K562 (cell line): ENCODE results near the gene SPEM2. TPM values are rescaled to one million over a fixed set of nuclear protein-coding genes. Genes with fewer than 3 reads are reported as not detected.

Source experiments
- ATAC-seq: fragments of 200-7000 bp; cut with Tn5 transposase; 3 replicates; pipeline ENCODE4 v1.9.1; 2020; ENCODE audit warnings: moderate library complexity
- BruUV-seq: library from RNA; stranded (reverse); fragments of 400-500 nt; replicated peaks from 2 replicates; lab custom pipeline; 2021; lab: Mats Ljungman, UMichigan
- CTCF ChIA-PET: fragments of 300-600 bp; formaldehyde crosslinking; extraction: SDS; loops from one replicate; lab custom pipeline; 2021; ENCODE audit warnings: low intra/inter-chr PET ratio; lab: Yijun Ruan, JAX
- POLR2A ChIA-PET: fragments of 300-600, 350-650 bp; sonication (Branson Sonifier 250); formaldehyde crosslinking; extraction: SDS; loops from one replicate; lab custom pipeline; 2021; ENCODE audit warnings: antibody characterized with exemption, inconsistent platforms; lab: Yijun Ruan, JAX
- DNase-seq, 4 experiments: peaks; one replicate each; pipeline versions ENCODE4 v3.0.0 to v3.0.0-alpha.2; 2011 to 2018; ENCODE audit warnings: low spot score in 3 of 4, mixed read lengths in 3 of 4; ENCODE audit errors: extremely low read depth in 1 of 4
- FAIRE-seq: peaks from 2 replicates; lab custom pipeline; 2011; peaks lifted over from hg19 to GRCh38; lab: Jason Lieb, UNC
- H2AFZ ChIP-seq: 2 replicates; pipeline ENCODE4 v1.6.0; 2011; ENCODE audit warnings: low read depth, low read length, control low read depth, inconsistent platforms
- H3K27ac ChIP-seq: fragments of 200-600 bp; 3 replicates; pipeline ENCODE4 v1.8.0; 2011; ENCODE audit warnings: low read depth, mild to moderate bottlenecking, control low read depth, inconsistent platforms, low read length, moderate library complexity, mixed read lengths; ENCODE audit errors: extremely low read depth
- H3K27me3 ChIP-seq, 2 experiments: fragments of 300-600 bp in 1 of 2; 2 replicates in 1 of 2; 3 replicates in 1 of 2; pipeline versions ENCODE4 v1.6.0 to v1.8.0; 2011; ENCODE audit warnings: inconsistent platforms in 2 of 2, low read length in 2 of 2, mild to moderate bottlenecking in 1 of 2, mixed read lengths in 1 of 2, moderate library complexity in 1 of 2; ENCODE audit not compliant: control insufficient read depth in 2 of 2, insufficient read depth in 2 of 2
- H3K36me3 ChIP-seq: fragments of 300-600 bp; 3 replicates; pipeline ENCODE4 v1.8.0; 2011; ENCODE audit warnings: mild to moderate bottlenecking, low read length, inconsistent platforms; ENCODE audit not compliant: control insufficient read depth, insufficient read depth
- H3K4me1 ChIP-seq, 2 experiments: fragments of 200-600 bp in 1 of 2; replicated peaks in 1 of 2; 2 replicates in 1 of 2; 3 replicates in 1 of 2; pipeline versions ENCODE4 v1.5.1 to v1.8.0; 2011; ENCODE audit warnings: inconsistent platforms in 2 of 2, low read length in 2 of 2, mild to moderate bottlenecking in 1 of 2, mixed read lengths in 1 of 2, moderate library complexity in 1 of 2; ENCODE audit not compliant: control insufficient read depth in 2 of 2, insufficient read depth in 2 of 2
- H3K4me2 ChIP-seq: 2 replicates; pipeline ENCODE4 v1.6.1; 2011; ENCODE audit warnings: low read length, control low read depth, inconsistent platforms, mixed read lengths; ENCODE audit not compliant: insufficient read depth
- H3K4me3 ChIP-seq: fragments of 200-600 bp; sonication (generic), shearing (Covaris generic); 2 replicates; pipeline ENCODE4 v1.5.1; 2016; ENCODE audit warnings: control low read depth, inconsistent platforms
- H3K79me2 ChIP-seq: fragments of 200-600 bp; 3 replicates; pipeline ENCODE4 v1.8.0; 2011; ENCODE audit warnings: low read length, inconsistent platforms; ENCODE audit not compliant: control insufficient read depth, insufficient read depth
- H3K9ac ChIP-seq, 2 experiments: 2 replicates each; pipeline versions ENCODE4 v1.6.0 to v1.6.1; 2011; ENCODE audit warnings: low read depth in 2 of 2, low read length in 2 of 2, control low read depth in 1 of 2, inconsistent platforms in 1 of 2, mild to moderate bottlenecking in 1 of 2, mixed read lengths in 1 of 2; ENCODE audit not compliant: insufficient read depth in 1 of 2
- H3K9me1 ChIP-seq: one replicate; pipeline ENCODE4 v1.6.0; 2011; ENCODE audit warnings: inconsistent platforms, mild to moderate bottlenecking, low read length, moderate library complexity; ENCODE audit not compliant: control insufficient read depth, insufficient read depth
- H3K9me3 ChIP-seq: replicated peaks from 2 replicates; pipeline ENCODE4 v1.5.1; 2011; ENCODE audit warnings: low read depth, low read length, inconsistent platforms; ENCODE audit not compliant: control insufficient read depth, insufficient read depth
- H4K20me1 ChIP-seq: replicated peaks from 2 replicates; pipeline ENCODE4 v1.6.1; 2011; ENCODE audit warnings: low read length, inconsistent platforms, mixed read lengths; ENCODE audit not compliant: control insufficient read depth, insufficient read depth
- ARNT ChIP-seq, 2 experiments: fragments of 450-650 bp; IDR thresholded peaks; 2 replicates each; pipeline ENCODE4 v1.6.1; 2016; ENCODE audit warnings: mild to moderate bottlenecking in 1 of 2
- EGR1 ChIP-seq: fragments of 450-650 bp; conservative IDR thresholded peaks from 2 replicates; pipeline ENCODE4 v1.6.1; 2017; ENCODE audit warnings: mild to moderate bottlenecking
- EP400 ChIP-seq: fragments of 450-650 bp; IDR thresholded peaks from 2 replicates; pipeline ENCODE4 v1.6.1; 2017; ENCODE audit warnings: antibody characterized with exemption, mild to moderate bottlenecking, moderate library complexity
- GTF2E2 ChIP-seq: fragments of 200-800 bp; sonication (Bioruptor generic); IDR thresholded peaks from 2 replicates; pipeline ENCODE4 v1.6.1; 2016; ENCODE audit warnings: missing genetic modification characterization, missing compliant biosample characterization
- HDAC1 ChIP-seq, 2 experiments: fragments of 450-650 bp; IDR thresholded peaks; 2 replicates each; pipeline ENCODE4 v1.6.1; 2016 to 2017; ENCODE audit warnings: inconsistent platforms in 1 of 2, mild to moderate bottlenecking in 1 of 2, moderate library complexity in 1 of 2
- IFI16 ChIP-seq: fragments of 250-450 bp; sonication (Bioruptor Pico); IDR thresholded peaks from 2 replicates; pipeline ENCODE4 v2.1.2; 2022; ENCODE audit warnings: mild to moderate bottlenecking, inconsistent platforms
- ILF3 ChIP-seq: fragments of 450-650 bp; IDR thresholded peaks from 2 replicates; pipeline ENCODE4 v1.6.1; 2018; ENCODE audit warnings: antibody characterized with exemption, mild to moderate bottlenecking, moderate library complexity, borderline replicate concordance
- NCOA6 ChIP-seq: fragments of 450-650 bp; IDR thresholded peaks from 2 replicates; pipeline ENCODE4 v1.6.1; 2017; ENCODE audit warnings: mild to moderate bottlenecking
- NFIC ChIP-seq: fragments of 450-650 bp; IDR thresholded peaks from 2 replicates; pipeline ENCODE4 v1.6.1; 2017; ENCODE audit warnings: mild to moderate bottlenecking, inconsistent platforms
- SMARCA5 ChIP-seq: fragments of 450-650 bp; IDR thresholded peaks from 2 replicates; pipeline ENCODE4 v1.6.1; 2016
- SP1 ChIP-seq: sonication (generic); formaldehyde crosslinking; IDR thresholded peaks from 2 replicates; pipeline ENCODE4 v1.8.1; 2022; ENCODE audit warnings: mild to moderate bottlenecking, missing genetic modification reagents
- TSHZ1 ChIP-seq: fragments of 250-450 bp; sonication (Bioruptor Pico); IDR thresholded peaks from 2 replicates; pipeline ENCODE4 v1.4.0; 2020; ENCODE audit warnings: mild to moderate bottlenecking, moderate library complexity
- VEZF1 ChIP-seq: fragments of 200-800 bp; sonication (Bioruptor generic); IDR thresholded peaks from 2 replicates; pipeline ENCODE4 v1.6.1; 2017; ENCODE audit warnings: missing genetic modification characterization, missing compliant biosample characterization
- ZBTB43 ChIP-seq: sonication (generic); formaldehyde crosslinking; IDR thresholded peaks from 2 replicates; pipeline ENCODE4 v1.8.0; 2023; ENCODE audit warnings: mild to moderate bottlenecking, missing genetic modification reagents
- ZNF174 ChIP-seq: fragments of 250-450 bp; sonication (Bioruptor Pico); IDR thresholded peaks from 2 replicates; pipeline ENCODE4 v1.4.0; 2020; ENCODE audit warnings: mild to moderate bottlenecking
- ZNF512 ChIP-seq: IDR thresholded peaks from 2 replicates; pipeline ENCODE4 v1.6.1; 2016; ENCODE audit warnings: missing genetic modification characterization, missing compliant biosample characterization
- ZNF551 ChIP-seq: fragments of 250-450 bp; sonication (Bioruptor Pico); IDR thresholded peaks from 2 replicates; pipeline ENCODE4 v1.5.0; 2021; ENCODE audit warnings: mild to moderate bottlenecking, moderate library complexity
- WGBS: fragments of 100-300 bp; shearing (Covaris generic); methylation state at CpG from one replicate; pipeline ENCODE4 v1.1.6; 2016; ENCODE audit warnings: low coverage, mixed read lengths; ENCODE audit not compliant: insufficient coverage; ENCODE audit errors: missing lambda C conversion rate; 5-methylcytosine and 5-hydroxymethylcytosine counted together
- in situ Hi-C: fragments of 300-500 bp; cut with MboI; formaldehyde crosslinking; loops from 4 replicates; pipeline ENCODE4 v1.15.0; 2018; ENCODE audit warnings: inconsistent platforms, mixed read lengths
- intact Hi-C: fragments of 100-400 bp; cut with micrococcal nuclease; formaldehyde crosslinking; loops from 2 replicates; pipeline ENCODE4 v1.14.2; 2022
- polyA plus RNA-seq, 8 experiments: library from polyadenylated mRNA; depleted of rRNA in 4 of 8; stranded (reverse) in 5 of 8; unstranded in 3 of 8; fragments of >200 nt; fragmentation: Nextera tagmentation in 2 of 8; fragmentation: Illumina TruSeq in 1 of 8; extraction: Ambion mirVana in 2 of 8; extraction: Trizol in 1 of 8; gene quantifications; 2 replicates each; pipeline versions ENCODE4 v1.2.1 to v1.2.3, GENCODE V29; 2011 to 2014; ENCODE audit warnings: inconsistent platforms in 1 of 8, missing spikeins in 1 of 8
- total RNA-seq, 7 experiments: library from RNA; depleted of rRNA in 6 of 7; stranded (reverse); fragments of >200 nt in 6 of 7; fragmentation: Illumina TruSeq in 2 of 7; extraction: Trizol in 2 of 7; gene quantifications; 2 replicates each; pipeline versions ENCODE4 v1.2.1 to v1.2.3, GENCODE V29; 2011 to 2021; ENCODE audit warnings: low replicate concordance in 1 of 7

The SPEM2 gene
- total and polyA plus RNA-seq, 9 of the 15 experiments (the other 6 are each of a cell fraction or from before 2014, with no cell fraction given): not detected

GRCh38 chr17:7445619-7445968 lies 20.2 kb downstream of the SPEM2 start:
- H3K9me3 ChIP-seq: no peaks in the 10 kb centered on the region
- peak overlapping the region; percentile 41 to 89; a peak in 3 of 4 replicates for H3K9ac ChIP-seq
- peak; percentile 81 for ATAC-seq
- POLR2A ChIA-PET: interaction anchor here (0.6 to 1.0 kb wide), 4 partner anchors 8 to 235 kb away, joined by 3 read pairs; partner anchors contain the start of gene POLR2A
- intact Hi-C loops: no loop called here
- peak in 2 of 4 experiments; percentile 68 to 74 for DNase-seq
- in situ Hi-C loops: no loop called here
- no peaks in the 10 kb centered on the region for H3K79me2 ChIP-seq
- no peaks in the 10 kb centered on the region for H4K20me1 ChIP-seq
- peak overlapping the region; percentile 30; the same call in 2 of the 3 replicates for H3K27ac ChIP-seq
- peak overlapping the region; percentile 86 for H2AFZ ChIP-seq
- CTCF ChIA-PET: no interaction called here
- H3K4me1 ChIP-seq: peaks cover 11 to 40% of the 10 kb centered on the region in 2 experiments; a peak in 4 of 5 replicates
- peaks cover 3% of the 10 kb centered on the region for H3K9me1 ChIP-seq
- WGBS: 0% methylated on average over 7 of the region's 16 CpGs
- no peak for FAIRE-seq
- no TSS peak for BruUV-seq
- peak overlapping the region; percentile 35 for H3K4me3 ChIP-seq
- H3K4me2 ChIP-seq: peak overlapping the region; percentile 65
- no peaks in the 10 kb centered on the region for H3K27me3 ChIP-seq
- no peaks in the 10 kb centered on the region for H3K36me3 ChIP-seq
- TF ChIP-seq ZBTB43 (CRISPR knock-in tag) (no peak), SP1 (CRISPR knock-in tag) (no peak), ZNF551 (CRISPR knock-in tag) (no peak), NCOA6 (peak; percentile 69), GTF2E2 (tag) (no peak), SMARCA5 (no peak), ZNF512 (no peak), NFIC (0 out of 2 replicates have a peak, but pooled peaks have one; percentile 28), ARNT (IDR thresholded peaks at IDR 0.05) (no peak), TSHZ1 (CRISPR knock-in tag) (no peak), EGR1 (0 out of 2 replicates have a peak, but pooled peaks have one; percentile 2), VEZF1 (CRISPR knock-in tag) (0 out of 2 replicates have a peak, but pooled peaks have one; percentile 0), IFI16 (CRISPR knock-in tag) (no peak), ILF3 (no peak), ZNF174 (CRISPR knock-in tag) (no peak), HDAC1 (IDR thresholded peaks at IDR 0.05) (0 out of 4 replicates have a peak, but pooled peaks of 1 of the 2 experiments have one; percentile 17), EP400 (peak; percentile 22; the same call in 1 of the 2 replicates)
